Right atrium auricular region (tissue), 2 donors: Measurements from ENCODE around the gene ZNF410. TPM values are rescaled to one million over a fixed set of nuclear protein-coding genes. Genes with fewer than 3 reads are reported as not detected.
"Not testable (repeated sequence)": the region's sequence is repeated elsewhere in the genome, so short reads cannot be mapped to it uniquely, and the experiment has no call there.

Experiments
- DNase-seq: peaks from one replicate; pipeline ENCODE4 v3.0.0-alpha.2; 2019; ENCODE audit warnings: low spot score
- H3K27ac ChIP-seq, 2 donors: fragments of 200-600 bp; sonication (generic); 1 replicate in 1 of 2; 2 replicates in 1 of 2; pipeline ENCODE4 v1.5.1; 2016 to 2019
- H3K27me3 ChIP-seq, 2 donors: fragments of 200-600 bp; sonication (generic); one replicate each; pipeline versions ENCODE4 v1.5.1 to v1.6.0; 2017 to 2019
- H3K36me3 ChIP-seq: fragments of 200-600 bp; sonication (generic); one replicate; pipeline ENCODE4 v1.5.1; 2016
- H3K4me1 ChIP-seq, 2 donors: fragments of 200-600 bp; sonication (generic); one replicate each; pipeline versions ENCODE4 v1.5.1 to v1.6.0; 2017 to 2019
- H3K4me3 ChIP-seq, 2 donors: fragments of 200-600 bp; sonication (generic); 1 replicate in 1 of 2; 2 replicates in 1 of 2; pipeline ENCODE4 v1.5.1; 2017 to 2019; ENCODE audit warnings: mild to moderate bottlenecking in 1 of 2, moderate library complexity in 1 of 2
- H3K9me3 ChIP-seq, 2 donors: fragments of 200-600 bp; sonication (generic); one replicate each; pipeline ENCODE4 v1.5.1; 2019
- total RNA-seq, 2 donors: library from RNA; depleted of rRNA; stranded (reverse); fragments of >200 nt; gene quantifications; one replicate each; pipeline ENCODE4 v1.1.0, GENCODE V29; 2016
- TF ChIP-seq, protein P1 (sequence below), 2 donors: fragments of 200-600 bp; sonication (generic); IDR thresholded peaks; one replicate each; pipeline ENCODE4 v1.5.1; 2019; ENCODE audit warnings: antibody characterized with exemption in 2 of 2

Gene ZNF410, protein sequence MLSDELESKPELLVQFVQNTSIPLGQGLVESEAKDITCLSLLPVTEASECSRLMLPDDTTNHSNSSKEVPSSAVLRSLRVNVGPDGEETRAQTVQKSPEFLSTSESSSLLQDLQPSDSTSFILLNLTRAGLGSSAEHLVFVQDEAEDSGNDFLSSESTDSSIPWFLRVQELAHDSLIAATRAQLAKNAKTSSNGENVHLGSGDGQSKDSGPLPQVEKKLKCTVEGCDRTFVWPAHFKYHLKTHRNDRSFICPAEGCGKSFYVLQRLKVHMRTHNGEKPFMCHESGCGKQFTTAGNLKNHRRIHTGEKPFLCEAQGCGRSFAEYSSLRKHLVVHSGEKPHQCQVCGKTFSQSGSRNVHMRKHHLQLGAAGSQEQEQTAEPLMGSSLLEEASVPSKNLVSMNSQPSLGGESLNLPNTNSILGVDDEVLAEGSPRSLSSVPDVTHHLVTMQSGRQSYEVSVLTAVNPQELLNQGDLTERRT
- 10 to 100 TPM; 16.2 to 23.4 TPM for total RNA-seq

DNA sequence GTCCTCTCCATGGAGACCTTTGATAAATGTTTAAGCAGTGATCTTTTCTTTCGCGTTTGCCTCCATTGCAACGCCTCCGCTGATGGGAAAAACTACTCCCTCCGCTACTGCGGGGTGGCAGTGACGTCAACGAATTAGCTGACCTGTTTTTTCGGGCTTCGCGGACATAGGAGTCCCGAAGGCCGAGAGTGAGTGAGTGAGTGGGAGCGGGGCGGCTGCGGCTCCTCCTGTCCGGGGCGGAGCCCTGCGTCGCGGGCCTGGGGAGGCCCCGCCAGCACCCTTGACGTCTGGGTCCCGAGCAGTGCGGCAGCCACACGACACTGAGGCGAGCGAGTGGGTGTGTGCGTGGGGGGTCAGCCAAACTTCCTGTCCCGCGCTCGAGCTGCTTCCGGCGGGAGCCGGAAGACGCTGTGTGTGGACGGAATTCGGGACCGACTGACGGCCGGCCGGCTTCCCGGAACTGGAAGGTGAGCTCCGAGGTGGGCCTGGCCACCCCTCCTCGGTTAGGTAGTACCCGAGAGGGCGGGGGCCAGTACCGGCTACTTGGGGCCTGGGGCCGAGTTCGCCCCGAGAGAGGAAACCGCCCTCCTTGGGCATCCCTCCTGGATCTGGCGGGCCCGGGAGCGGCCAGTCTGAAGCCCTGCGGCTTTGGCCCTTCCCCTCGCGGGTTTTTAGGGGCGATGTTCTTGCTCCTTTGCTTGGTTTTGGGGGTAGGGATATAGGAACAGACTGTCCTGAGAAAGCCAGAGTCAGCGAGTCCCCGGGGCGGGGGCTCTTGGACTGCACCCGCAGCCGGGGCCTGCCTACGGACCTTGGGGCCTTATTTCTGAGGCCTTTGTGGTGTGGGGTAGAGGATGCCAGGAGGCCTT is at the start of gene ZNF410:
Gene ZNF410, plus strand, starts transcription at position 411 of the 869 bp plus-strand sequence. CDS start 5,317 bp downstream, outside the sequence.
- H3K36me3 ChIP-seq: peaks cover 3% of the 10 kb centered on the region
- no peaks in the 10 kb centered on the region for H3K27me3 ChIP-seq
- H3K9me3 ChIP-seq: no peaks in the 10 kb centered on the region
- peaks cover 0 to 26% of the 10 kb centered on the region in 2 donors for H3K4me1 ChIP-seq
- peak within 1 kb of the TSS; percentile 89 to 92 for H3K4me3 ChIP-seq
- TF ChIP-seq, protein P1, sequence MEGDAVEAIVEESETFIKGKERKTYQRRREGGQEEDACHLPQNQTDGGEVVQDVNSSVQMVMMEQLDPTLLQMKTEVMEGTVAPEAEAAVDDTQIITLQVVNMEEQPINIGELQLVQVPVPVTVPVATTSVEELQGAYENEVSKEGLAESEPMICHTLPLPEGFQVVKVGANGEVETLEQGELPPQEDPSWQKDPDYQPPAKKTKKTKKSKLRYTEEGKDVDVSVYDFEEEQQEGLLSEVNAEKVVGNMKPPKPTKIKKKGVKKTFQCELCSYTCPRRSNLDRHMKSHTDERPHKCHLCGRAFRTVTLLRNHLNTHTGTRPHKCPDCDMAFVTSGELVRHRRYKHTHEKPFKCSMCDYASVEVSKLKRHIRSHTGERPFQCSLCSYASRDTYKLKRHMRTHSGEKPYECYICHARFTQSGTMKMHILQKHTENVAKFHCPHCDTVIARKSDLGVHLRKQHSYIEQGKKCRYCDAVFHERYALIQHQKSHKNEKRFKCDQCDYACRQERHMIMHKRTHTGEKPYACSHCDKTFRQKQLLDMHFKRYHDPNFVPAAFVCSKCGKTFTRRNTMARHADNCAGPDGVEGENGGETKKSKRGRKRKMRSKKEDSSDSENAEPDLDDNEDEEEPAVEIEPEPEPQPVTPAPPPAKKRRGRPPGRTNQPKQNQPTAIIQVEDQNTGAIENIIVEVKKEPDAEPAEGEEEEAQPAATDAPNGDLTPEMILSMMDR (IDR thresholded peaks at IDR 0.05): peak in 1 of 2 donors; percentile 20
- peak; percentile 96 for DNase-seq
- peak within 1 kb of the TSS; percentile 93 to 96 for H3K27ac ChIP-seq

DNA sequence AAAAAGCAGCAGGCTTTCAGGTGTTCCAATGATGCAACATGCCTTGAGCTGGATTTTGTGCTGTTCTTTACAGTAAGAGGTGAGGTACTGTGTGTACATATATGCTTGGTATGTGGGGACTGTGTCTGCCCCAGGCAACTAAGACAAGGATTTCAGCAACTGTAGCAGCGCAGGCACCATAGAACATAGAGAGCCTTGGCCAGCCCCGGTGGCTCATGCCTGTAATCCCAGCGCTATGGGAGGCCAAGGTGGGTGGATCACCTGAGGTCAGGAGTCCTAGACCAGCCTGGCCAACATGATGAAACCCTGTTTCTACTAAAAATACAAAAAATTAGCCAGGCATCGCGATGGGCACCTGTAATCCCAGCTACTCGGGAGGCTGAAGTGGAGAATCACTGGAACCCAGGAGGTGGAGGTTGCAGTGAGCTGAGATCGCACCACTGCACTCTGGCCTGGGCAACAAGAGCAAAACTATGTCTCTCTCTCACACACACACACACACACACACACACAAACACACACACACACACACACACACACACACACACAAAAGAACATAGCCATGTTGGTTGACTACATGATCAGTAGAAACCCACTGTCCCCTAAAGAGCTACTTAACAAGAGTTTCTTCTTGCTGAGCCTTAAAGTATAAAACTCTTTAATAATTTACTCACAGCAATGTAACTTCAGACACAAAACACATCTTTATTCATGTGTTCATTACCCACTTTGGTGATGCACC is 48.2 kb upstream of the ZNF410 start:
- H3K27ac ChIP-seq, H3K9me3 ChIP-seq, H3K4me1 ChIP-seq, H3K4me3 ChIP-seq, H3K27me3 ChIP-seq, H3K36me3 ChIP-seq, DNase-seq: not testable (repeated sequence)

DNA sequence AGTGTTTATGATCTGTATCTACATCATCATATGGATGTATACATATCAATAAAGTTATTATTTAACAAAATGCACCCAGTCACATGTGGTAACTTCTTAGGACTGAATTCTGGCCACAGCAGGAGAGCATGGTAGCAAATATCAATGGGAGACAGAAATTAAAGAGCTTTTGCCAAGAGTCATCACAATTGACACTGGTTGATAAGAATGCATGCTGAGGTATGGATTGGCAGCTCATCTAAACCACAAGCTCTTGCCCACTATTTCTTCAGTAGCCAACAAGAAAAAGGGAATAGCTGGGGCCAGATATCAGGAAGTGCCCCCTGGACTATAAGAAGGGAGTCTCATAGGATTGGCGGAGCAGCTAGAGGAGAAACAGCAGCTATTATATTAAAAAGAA is 44.5 kb upstream of the ZNF410 start:
- TF ChIP-seq, protein P1 (IDR thresholded peaks at IDR 0.05): no peak
- Histone ChIP-seq H3K27me3 (no peaks in the 10 kb centered on the region), H3K4me1 (no peaks in the 10 kb centered on the region), H3K9me3 (no peaks in the 10 kb centered on the region), H3K36me3 (no peaks in the 10 kb centered on the region), H3K27ac (no peak overlapping the region), H3K4me3 (no peak overlapping the region)
- DNase-seq: no peak

DNA sequence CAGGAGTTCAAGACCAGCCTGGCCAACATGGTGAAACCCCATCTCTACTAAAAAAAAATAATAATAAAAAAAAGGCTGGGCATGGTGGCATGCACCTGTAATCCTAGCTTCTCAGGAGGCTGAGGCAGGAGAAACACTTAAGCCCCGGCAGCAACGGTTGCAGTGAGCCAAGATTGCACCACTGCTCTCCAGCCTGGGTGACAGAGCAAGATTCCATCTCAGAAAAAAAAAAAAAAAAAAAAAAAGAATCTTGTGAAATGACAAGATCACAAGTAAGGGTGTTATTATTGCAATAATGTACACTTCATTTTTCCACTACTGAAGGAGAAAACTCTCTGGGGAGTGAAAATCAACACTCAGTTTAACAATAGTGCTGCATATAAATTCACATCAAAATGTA is 43.8 kb upstream of the ZNF410 start:
- no peak for DNase-seq
- no peaks in the 10 kb centered on the region for H3K4me1 ChIP-seq
- H3K4me3 ChIP-seq: no peak overlapping the region
- no peaks in the 10 kb centered on the region for H3K27me3 ChIP-seq
- TF ChIP-seq, protein P1 (IDR thresholded peaks at IDR 0.05): no peak
- no peak overlapping the region for H3K27ac ChIP-seq
- H3K9me3 ChIP-seq: no peaks in the 10 kb centered on the region
- H3K36me3 ChIP-seq: no peaks in the 10 kb centered on the region

DNA sequence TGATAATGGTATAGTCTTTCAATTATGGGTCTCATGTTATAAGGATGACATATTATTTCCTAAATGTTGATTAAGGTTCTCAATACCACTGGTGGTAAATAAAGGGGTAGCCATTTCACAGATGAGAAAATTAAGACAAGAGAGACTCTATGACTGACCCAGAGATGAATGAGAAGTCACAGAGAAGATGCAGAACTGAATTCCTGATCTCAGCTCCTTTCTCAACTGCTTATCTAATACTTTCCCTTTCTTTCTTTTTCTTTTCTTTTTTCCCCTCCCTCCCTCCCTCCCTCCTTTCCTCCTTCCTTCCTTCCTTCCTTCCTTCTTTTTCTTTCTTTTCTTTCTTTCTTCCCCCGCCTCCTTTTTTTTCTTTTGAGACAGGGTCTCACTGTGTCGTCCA is 43.4 kb upstream of the ZNF410 start:
- Histone ChIP-seq H3K4me1 (no peaks in the 10 kb centered on the region), H3K9me3 (no peaks in the 10 kb centered on the region), H3K4me3 (no peak overlapping the region), H3K36me3 (no peaks in the 10 kb centered on the region), H3K27ac (no peak overlapping the region), H3K27me3 (no peaks in the 10 kb centered on the region)
- TF ChIP-seq, protein P1 (IDR thresholded peaks at IDR 0.05): no peak
- DNase-seq: no peak
